Islet precursor cell (in vitro differentiated cells): ENCODE data around the gene COL23A1.
A peak's percentile ranks its signal among the peaks of the same experiment; 100 is the strongest.

Experiments used
- DNase-seq: peaks from one replicate; pipeline ENCODE4 v3.0.0-alpha.2; 2018

The COL23A1 gene

DNA sequence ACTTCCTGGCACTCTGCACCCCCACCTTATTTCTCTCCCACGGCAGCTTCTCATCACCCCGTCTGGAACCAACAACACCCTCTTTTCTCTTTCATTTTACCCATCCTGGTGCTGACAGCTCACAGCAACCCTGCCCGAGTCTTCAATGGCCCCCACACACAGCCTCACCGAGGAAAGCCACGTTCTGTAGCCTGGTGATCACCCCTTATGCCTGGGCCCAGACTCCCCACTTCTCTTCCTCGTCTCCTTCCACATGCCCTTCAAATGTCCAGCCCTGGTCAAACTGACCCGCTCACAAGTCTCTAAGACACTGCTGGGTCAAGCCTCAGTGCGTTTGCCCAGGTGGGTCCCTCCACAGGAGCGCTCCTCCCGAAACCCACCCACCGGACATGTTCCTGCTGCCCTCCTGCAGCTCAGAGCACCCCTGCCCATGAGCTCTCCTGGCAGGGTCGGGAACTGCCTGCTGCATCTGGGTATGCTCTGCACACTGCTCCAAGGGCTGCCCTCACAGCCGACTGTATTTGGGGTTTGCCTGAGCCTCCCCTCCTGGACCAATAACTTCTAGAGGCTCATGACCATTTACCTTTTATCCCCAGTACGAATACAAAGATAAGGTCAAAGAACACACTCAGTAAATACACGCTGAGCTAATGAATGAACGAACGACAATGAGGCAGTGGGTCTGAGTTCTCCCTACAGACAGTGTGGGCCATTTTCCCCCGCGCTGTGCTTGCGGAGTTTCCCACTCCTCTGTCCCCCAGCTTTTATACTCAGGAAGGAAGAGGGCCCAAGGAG lies 202.9 kb downstream of the COL23A1 start:
- peak; percentile 29 for DNase-seq

DNA sequence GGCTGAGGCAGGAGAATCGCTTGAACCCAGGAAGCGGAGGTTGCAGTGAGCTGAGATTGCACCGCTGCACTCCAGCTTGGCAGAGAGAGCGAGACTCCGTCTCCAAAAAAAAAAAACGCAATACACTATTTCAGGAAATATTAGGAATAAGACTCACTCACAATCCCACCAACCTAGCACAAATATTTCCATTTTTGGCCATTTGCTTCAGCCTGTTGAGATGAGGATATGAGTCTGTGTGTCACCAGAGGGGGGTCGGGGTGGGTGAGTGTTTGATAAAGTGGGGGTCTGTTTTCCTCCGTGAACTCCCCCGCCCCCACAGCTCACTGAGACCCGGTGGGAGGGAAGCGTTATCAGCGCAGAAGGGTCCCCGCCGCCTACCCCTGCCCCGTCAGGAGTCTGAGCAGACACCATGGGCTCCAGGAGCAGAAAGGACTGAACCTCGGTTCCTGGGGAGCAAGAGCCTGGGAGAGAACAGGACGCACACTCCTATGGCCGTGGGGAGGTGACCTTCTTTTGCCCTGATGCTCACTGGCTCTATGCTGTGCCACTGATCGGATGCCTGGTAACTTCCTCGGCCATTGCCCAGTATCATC lies 203.8 kb downstream of the COL23A1 start:
- peak; percentile 36 for DNase-seq

- DNase-seq, result peak; percentile 77
Measured at GRCh38 chr5:178385496-178385890, 204.7 kb downstream of the COL23A1 start.

DNA sequence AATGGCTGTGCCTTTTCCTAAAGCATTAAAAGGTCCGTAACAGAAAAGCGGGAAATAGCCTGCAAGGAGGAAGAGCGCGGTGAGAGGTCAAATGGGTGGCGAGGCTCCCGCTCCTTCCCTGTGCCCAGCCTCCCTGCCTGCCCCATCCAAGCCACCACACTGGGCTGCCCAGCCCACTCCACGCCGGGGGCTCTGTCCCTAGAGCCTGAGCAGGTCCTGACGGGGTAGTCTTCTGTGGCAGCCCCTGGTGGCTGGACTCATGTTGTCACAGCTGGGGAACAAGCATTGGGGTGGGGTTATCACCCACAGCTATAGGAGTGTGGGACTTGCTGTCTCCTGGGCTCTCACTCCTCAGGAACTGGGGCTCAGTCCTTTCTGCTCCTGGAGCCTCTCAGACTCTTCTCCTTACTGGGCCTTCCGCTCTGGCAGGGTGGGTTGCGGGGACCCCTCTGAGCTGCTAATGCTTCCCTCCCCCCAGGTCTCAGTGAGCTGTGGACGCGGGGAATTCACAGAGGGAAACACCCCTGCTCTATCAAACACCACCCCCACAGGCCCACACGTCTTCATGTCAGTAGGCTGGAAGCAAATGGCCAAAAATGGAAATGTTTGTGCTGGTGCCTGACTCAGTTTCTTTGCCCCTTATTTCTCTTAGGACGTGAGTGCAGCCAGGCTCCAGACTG lies 205.2 kb downstream of the COL23A1 start:
- DNase-seq, result no peak

DNA sequence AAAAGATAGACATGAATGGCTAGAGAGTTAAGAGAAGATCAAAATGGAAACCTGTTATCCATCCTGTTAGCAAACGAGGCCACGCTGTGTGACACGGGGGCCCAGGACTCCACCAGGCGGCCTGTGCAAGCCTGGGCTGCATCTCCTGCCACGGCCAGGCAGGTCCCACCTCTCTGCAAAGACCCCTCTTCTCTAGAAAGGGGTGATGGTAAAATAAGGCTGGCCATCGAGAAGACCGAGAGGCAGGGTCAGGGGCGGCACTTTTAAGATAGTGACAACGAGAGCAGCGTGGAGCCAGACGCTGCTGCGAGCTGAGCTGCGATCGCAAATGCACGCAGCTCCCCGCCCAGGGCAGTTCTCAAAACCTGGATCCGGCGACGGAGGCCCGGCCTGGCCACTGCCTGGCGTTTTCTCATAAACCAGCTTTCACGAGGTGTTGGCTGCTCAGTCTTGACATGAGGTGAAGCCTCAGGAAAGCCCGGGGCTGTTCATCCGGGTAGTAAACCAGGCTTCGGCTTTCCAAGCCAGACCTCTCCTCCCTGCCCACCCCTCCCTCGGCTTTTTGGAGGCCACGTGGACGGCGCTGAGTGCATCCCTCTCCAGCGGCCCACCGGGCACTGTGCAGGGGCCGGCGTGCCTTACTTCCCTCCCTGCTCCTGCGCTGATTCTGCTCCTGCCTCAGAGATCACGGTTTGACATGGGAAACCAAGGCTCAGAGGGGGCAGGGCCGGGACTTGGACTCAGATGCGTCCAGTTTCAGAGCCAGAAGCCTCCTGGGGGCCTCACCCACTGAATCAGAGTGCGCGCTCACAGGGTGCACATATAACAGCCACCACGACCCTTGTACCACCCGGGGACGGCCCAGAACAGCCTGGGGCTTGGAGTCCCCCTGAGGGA lies 206.0 kb downstream of the COL23A1 start:
- peak; percentile 83 for DNase-seq

- DNase-seq, result no peak
Measured at GRCh38 chr5:178383301-178383918, 206.8 kb downstream of the COL23A1 start.

DNA sequence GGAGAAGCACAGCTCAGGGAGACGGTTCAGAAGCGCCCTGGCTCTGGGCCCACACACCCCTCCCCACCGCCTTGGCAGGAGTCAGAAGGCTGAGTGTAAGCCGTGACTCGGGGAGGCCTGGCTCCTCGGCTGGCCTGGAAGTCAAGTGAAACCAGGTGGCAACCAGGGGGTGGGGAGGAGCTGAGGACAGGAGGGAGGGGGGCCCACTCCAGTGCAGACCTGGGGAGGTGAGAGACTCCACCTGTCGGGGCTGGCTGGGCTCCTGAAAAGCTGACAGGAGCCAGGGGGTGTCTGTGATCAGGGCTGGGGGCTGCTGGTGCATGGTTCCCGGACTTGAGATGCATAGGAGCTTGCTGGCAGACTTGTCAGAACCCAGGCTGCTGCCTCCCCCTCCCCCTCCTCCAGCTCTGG lies 207.4 kb downstream of the COL23A1 start:
- DNase-seq, result no peak

GRCh38 chr5:178381921-178382695 lies 208.1 kb downstream of the COL23A1 start:
- no peak for DNase-seq

DNA sequence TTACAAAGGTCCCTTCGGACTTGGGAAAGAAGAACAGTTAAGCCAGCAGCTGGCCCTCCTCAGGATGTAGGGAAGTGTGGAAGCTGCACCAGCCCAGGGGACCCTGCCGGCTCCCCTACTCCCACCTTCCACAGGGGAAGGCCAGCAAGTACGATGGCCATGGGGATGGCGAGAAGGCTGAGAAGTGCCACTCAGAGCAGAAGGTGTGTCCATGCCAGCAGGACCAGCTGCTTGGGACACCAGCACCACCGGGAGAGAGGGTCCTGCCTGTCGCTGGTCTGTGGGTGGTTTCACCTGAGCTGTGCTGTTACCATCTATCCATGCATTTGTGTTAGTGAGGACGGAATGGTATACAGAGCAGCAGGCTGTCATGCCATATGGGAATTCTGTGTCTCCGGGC lies 209.0 kb downstream of the COL23A1 start:
- DNase-seq, result no peak

- DNase-seq, result no peak
Measured at GRCh38 chr5:178380541-178381074, 209.6 kb downstream of the COL23A1 start.

GRCh38 chr5:178380086-178380485 lies 210.1 kb downstream of the COL23A1 start:
- no peak for DNase-seq

GRCh38 chr5:178378527-178379484 lies 211.4 kb downstream of the COL23A1 start:
- no peak for DNase-seq

DNA sequence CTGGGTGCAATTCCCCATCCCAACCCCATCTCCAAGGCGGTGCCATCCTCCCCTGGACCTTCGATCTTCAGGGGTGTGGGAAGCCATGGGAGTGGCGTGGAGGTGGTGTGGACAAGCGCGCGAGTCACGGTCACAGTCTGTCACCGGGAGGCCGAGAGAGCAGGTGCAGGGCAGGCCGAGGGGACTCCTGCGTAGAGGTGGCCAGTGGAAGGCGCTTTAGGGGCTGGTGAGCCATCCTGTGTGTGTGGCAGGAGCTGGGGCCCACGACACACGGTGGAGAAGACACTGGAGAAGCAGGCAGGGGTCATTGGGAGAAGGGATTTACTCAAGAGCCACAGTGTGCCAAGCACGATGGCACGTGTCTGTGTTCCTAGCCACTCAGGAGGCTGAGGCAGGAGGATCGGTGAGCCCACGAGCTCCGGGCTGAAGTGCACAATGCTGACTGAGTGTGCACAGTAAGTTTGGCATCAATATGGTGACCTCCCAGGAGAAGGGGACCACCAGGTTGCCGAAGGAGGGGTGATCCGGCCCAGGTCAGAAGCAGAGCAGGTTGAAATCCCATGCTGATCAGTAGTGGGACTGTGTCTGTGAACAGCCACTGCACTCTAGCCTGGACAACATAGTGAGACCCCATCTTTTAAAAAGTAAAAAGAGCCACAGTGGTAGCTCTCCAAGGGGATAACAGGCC lies 212.5 kb downstream of the COL23A1 start:
- no peak for DNase-seq

DNA sequence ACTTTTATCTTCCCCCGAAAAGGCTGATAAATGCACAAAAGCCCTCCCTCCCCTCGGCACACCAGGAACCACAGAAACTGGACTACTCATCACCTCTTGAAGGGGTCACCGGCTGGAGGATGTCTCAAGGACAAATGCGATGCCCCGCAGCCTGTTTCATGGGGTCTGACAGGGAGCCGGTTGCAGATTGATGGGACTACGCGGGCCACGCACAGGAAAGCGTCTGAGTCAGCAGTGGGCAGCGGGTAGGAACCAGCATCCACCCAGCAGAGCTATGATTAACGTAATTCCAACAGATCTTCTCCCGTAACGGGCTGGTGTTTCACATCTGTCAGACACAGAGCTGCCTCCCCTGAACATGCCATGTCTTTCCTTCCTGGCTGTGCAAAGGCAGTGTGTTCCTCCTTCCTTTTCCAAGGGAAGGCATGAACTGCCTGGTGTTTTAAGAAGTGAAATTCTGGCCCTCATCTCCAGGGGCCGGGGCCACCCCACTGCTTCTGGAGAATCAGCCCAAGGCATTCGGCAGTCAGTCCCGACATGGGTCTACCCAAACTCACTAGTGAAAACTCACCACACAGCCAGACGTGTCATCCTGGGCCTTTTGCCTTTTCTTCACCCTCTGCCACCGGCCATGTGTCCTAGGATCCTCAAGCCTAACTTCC lies 213.1 kb downstream of the COL23A1 start:
- DNase-seq, result no peak

DNA sequence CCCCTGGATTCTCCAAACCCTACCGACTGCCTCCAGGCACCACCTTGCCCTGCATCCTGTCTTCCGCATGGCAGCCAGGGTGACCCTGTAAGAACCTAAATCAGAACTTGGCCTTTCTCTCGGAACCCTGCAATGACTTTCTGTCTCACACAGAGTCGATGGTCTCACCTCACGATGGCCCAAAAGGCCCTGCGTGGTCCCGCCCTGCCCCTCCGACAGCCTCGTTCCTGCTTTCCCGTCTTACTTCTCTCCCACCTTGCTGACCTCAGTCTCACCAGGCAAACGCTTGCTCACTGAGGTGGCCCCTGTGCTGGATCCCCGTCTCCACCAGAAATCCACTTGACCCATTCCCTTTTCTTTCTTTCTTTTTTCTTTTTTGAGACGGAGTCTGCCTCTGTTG lies 214.8 kb downstream of the COL23A1 start:
- no peak for DNase-seq

DNA sequence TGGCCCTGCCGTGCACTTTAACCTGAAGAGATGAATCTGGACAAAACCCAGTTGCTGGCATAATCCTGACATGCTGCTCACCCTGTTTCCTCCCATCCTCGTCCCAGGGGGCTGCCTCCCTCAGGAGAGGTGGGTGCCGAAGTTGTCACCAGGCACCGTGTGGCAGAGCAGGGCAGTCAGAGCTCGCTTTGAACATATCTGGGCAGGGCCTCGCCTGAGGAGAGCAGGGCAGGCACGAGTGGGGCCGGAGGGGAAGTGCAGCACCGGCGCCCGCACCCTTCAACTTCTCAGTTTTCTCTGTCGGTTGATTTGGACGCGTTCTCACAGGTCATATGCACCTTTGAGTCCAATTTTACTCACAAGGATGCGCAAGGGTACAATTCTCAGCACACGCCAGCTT lies 216.5 kb downstream of the COL23A1 start:
- no peak for DNase-seq

DNA sequence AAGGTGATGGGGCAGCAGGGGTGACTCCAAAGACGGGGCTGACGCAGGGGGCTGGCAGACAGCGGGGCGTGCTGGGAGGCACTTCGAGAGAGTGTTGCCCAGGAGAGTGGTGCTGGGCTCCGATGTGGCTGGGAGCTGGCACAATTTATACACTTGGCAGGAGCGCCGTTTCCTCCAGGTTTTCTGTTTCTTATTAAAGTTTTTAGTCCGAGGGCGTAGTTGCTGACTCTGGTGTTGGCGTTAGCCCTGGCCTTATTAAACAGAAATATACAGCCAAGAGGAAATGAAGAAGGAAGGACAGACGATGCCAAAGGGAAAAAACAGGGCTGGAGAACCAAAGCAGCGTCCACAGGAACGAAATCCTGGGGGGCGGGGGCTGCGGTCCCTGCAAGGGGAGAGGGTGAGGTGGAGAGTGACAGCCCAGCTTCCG lies 218.0 kb downstream of the COL23A1 start:
- no peak for DNase-seq

- DNase-seq, result no peak
Measured at GRCh38 chr5:178371362-178372111, 218.7 kb downstream of the COL23A1 start.
